ENCODE measurements around the gene PVR. TPM values are rescaled to one million over a fixed set of nuclear protein-coding genes. Genes with fewer than 3 reads are reported as not detected.

Gene PVR
- polyA plus RNA-seq, 1 donor from 2014 or later: 19.1 TPM

DNA sequence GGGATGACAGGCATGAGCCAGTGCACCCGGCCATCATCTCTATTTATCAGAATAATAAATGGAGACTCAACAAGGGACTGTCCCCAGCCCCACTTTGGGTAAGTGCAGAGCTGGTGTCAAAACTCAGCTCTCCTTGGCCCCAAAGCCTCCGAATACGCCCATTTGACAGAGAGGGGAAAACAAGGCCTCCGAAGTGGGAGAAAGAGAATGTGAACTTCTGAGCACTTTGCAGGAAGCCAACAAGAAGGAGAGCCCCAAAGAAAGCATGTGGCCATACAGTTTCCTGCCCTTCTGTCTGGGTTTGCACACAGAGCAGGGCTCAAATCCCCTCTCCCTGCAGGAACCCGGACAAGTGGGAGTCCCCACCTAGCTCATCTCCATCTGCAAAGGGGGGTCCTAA, 56.8 kb downstream of the PVR start:
- no peak overlapping the region for H3K27ac ChIP-seq (ENCODE audit: low read length)
- H3K9me2 ChIP-seq (ENCODE audit: insufficient read depth, low read length): no peaks in the 10 kb centered on the region
- no peaks in the 10 kb centered on the region for H3K27me3 ChIP-seq (ENCODE audit: insufficient read depth, low read depth, low read length)
- no peaks in the 10 kb centered on the region for H3K36me3 ChIP-seq (ENCODE audit: insufficient read depth, low read length)
- no peaks in the 10 kb centered on the region for H3K9me3 ChIP-seq (ENCODE audit: low read length)
- no peak overlapping the region for H2AFZ ChIP-seq (ENCODE audit: low read depth, low read length)
- no peaks in the 10 kb centered on the region for H4K20me1 ChIP-seq (ENCODE audit: insufficient read depth)
- no peak for TF ChIP-seq POLR2AphosphoS5 (IDR thresholded peaks at IDR 0.05)
- TF ChIP-seq SMC3 (conservative IDR thresholded peaks at IDR 0.05; ENCODE audit: poor library complexity): no peak
- TF ChIP-seq EZH2 (IDR thresholded peaks at IDR 0.05; ENCODE audit: borderline replicate concordance, insufficient read depth, low read length, poor library complexity, severe bottlenecking): no peak
- no peak for TF ChIP-seq CTCF (IDR thresholded peaks at IDR 0.05; ENCODE audit: poor library complexity, severe bottlenecking)
- TF ChIP-seq RAD21 (conservative IDR thresholded peaks at IDR 0.05): no peak
- TF ChIP-seq EP300 (conservative IDR thresholded peaks at IDR 0.05; ENCODE audit: poor library complexity, severe bottlenecking): no peak
- TF ChIP-seq, protein P1, sequence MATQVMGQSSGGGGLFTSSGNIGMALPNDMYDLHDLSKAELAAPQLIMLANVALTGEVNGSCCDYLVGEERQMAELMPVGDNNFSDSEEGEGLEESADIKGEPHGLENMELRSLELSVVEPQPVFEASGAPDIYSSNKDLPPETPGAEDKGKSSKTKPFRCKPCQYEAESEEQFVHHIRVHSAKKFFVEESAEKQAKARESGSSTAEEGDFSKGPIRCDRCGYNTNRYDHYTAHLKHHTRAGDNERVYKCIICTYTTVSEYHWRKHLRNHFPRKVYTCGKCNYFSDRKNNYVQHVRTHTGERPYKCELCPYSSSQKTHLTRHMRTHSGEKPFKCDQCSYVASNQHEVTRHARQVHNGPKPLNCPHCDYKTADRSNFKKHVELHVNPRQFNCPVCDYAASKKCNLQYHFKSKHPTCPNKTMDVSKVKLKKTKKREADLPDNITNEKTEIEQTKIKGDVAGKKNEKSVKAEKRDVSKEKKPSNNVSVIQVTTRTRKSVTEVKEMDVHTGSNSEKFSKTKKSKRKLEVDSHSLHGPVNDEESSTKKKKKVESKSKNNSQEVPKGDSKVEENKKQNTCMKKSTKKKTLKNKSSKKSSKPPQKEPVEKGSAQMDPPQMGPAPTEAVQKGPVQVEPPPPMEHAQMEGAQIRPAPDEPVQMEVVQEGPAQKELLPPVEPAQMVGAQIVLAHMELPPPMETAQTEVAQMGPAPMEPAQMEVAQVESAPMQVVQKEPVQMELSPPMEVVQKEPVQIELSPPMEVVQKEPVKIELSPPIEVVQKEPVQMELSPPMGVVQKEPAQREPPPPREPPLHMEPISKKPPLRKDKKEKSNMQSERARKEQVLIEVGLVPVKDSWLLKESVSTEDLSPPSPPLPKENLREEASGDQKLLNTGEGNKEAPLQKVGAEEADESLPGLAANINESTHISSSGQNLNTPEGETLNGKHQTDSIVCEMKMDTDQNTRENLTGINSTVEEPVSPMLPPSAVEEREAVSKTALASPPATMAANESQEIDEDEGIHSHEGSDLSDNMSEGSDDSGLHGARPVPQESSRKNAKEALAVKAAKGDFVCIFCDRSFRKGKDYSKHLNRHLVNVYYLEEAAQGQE (IDR thresholded peaks at IDR 0.05; ENCODE audit: borderline replicate concordance): no peak
- TF ChIP-seq TAF1 (IDR thresholded peaks at IDR 0.05; ENCODE audit: low read depth): no peak
- no peak for TF ChIP-seq MXI1 (conservative IDR thresholded peaks at IDR 0.05; ENCODE audit: poor library complexity, severe bottlenecking)
- no peak overlapping the region for H3K4me3 ChIP-seq (ENCODE audit: low read length)
- H3K4me2 ChIP-seq (ENCODE audit: low read length): no peak overlapping the region
- no peaks in the 10 kb centered on the region for H3F3A ChIP-seq (ENCODE audit: insufficient read depth, low read length, poor library complexity, severe bottlenecking)
- H3K9ac ChIP-seq (ENCODE audit: low read length): no peak overlapping the region
- no peaks in the 10 kb centered on the region for H3K79me2 ChIP-seq (replicated peaks; ENCODE audit: insufficient read depth, low read length)

DNA sequence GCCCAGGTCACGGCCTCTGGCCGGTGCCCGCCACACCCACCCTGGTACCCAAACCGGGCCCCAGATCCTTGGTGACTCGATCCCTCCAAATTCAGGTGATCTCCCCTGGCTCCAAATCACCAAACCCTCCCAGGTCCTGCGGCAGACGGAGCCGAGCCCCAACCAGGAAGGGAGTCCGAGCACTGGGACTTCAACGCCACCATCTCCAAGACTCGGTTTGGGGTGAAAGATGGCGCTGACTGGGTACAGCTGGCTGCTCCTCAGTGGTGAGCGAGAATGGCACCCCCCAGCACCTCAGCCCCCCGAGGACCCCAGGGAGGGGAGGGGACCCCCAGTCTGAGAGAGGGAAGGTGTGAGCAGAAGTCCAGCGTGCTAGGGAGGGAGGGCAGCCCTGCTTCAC, 57.5 kb downstream of the PVR start:
- H3K4me2 ChIP-seq (ENCODE audit: low read length): no peak overlapping the region
- no peaks in the 10 kb centered on the region for H4K20me1 ChIP-seq (ENCODE audit: insufficient read depth)
- no peaks in the 10 kb centered on the region for H3F3A ChIP-seq (ENCODE audit: insufficient read depth, low read length, poor library complexity, severe bottlenecking)
- no peak overlapping the region for H3K9ac ChIP-seq (ENCODE audit: low read length)
- no peaks in the 10 kb centered on the region for H3K27me3 ChIP-seq (ENCODE audit: insufficient read depth, low read depth, low read length)
- no peaks in the 10 kb centered on the region for H3K79me2 ChIP-seq (replicated peaks; ENCODE audit: insufficient read depth, low read length)
- H3K4me3 ChIP-seq (ENCODE audit: low read length): no peak overlapping the region
- H3K9me2 ChIP-seq (ENCODE audit: insufficient read depth, low read length): no peaks in the 10 kb centered on the region
- no peak overlapping the region for H3K27ac ChIP-seq (ENCODE audit: low read length)
- TF ChIP-seq POLR2AphosphoS5 (IDR thresholded peaks at IDR 0.05) (no peak), CTCF (IDR thresholded peaks at IDR 0.05; ENCODE audit: poor library complexity, severe bottlenecking) (no peak), SMC3 (conservative IDR thresholded peaks at IDR 0.05; ENCODE audit: poor library complexity) (no peak), EZH2 (IDR thresholded peaks at IDR 0.05; ENCODE audit: borderline replicate concordance, insufficient read depth, low read length, poor library complexity, severe bottlenecking) (no peak)
- H3K36me3 ChIP-seq (ENCODE audit: insufficient read depth, low read length): no peaks in the 10 kb centered on the region
- H2AFZ ChIP-seq (ENCODE audit: low read depth, low read length): no peak overlapping the region
- H3K9me3 ChIP-seq (ENCODE audit: low read length): no peaks in the 10 kb centered on the region

Measured in neural cell (in vitro differentiated cells).